A549 (cell line): ENCODE results near the gene GALP.

Experiments used
- CBX2 ChIP-seq: fragments of 200-600 bp; sonication (generic); IDR thresholded peaks from 2 replicates; pipeline ENCODE4 v1.6.1; 2016; ENCODE audit warnings: low read depth, mild to moderate bottlenecking, borderline replicate concordance
- CBX8 ChIP-seq: fragments of 200-600 bp; sonication (generic); IDR thresholded peaks from 2 replicates; pipeline ENCODE4 v1.6.1; 2016
- CEBPB ChIP-seq, 2 experiments: fragments of >200 bp in 1 of 2; sonication (Bioruptor Twin) in 1 of 2; formaldehyde crosslinking in 1 of 2; IDR thresholded peaks; 2 replicates each; pipeline ENCODE4 v1.6.1; 2012 to 2016
- CTCF ChIP-seq: fragments of >200 bp; sonication (Bioruptor Twin); formaldehyde crosslinking; IDR thresholded peaks from 3 replicates; pipeline ENCODE4 v1.5.1; 2016
- EP300 ChIP-seq, 2 experiments: fragments of >200 bp; sonication (Bioruptor Twin); formaldehyde crosslinking; IDR thresholded peaks; 2 replicates in 1 of 2; 3 replicates in 1 of 2; pipeline ENCODE4 v1.6.1; 2016 to 2017
- MYC ChIP-seq: IDR thresholded peaks from 2 replicates; pipeline ENCODE4 v1.6.1; 2012; ENCODE audit warnings: mild to moderate bottlenecking, inconsistent platforms, low read length, improper control_type of control experiment, borderline replicate concordance
- NR3C1 ChIP-seq: fragments of >200 bp; sonication (Bioruptor Twin); formaldehyde crosslinking; IDR thresholded peaks from 3 replicates; pipeline ENCODE4 v1.6.1; 2017
- RAD21 ChIP-seq, 2 experiments: fragments of >200 bp in 1 of 2; sonication (Bioruptor Twin) in 1 of 2; formaldehyde crosslinking in 1 of 2; IDR thresholded peaks in 1 of 2; conservative IDR thresholded peaks in 1 of 2; 2 replicates in 1 of 2; 3 replicates in 1 of 2; pipeline ENCODE4 v1.6.1; 2012 to 2018; ENCODE audit warnings: inconsistent platforms in 1 of 2
- REST ChIP-seq: fragments of 200-600 bp; sonication (generic); IDR thresholded peaks from 2 replicates; pipeline ENCODE4 v1.6.1; 2016; ENCODE audit warnings: antibody characterized with exemption, mild to moderate bottlenecking, moderate library complexity
- TP53 ChIP-seq: fragments of 250-450 bp; sonication (Bioruptor Pico); IDR thresholded peaks from 2 replicates; pipeline ENCODE4 v1.5.0; 2021; ENCODE audit warnings: mild to moderate bottlenecking, moderate library complexity
- USF2 ChIP-seq: fragments of 450-650 bp; IDR thresholded peaks from 2 replicates; pipeline ENCODE4 v1.6.1; 2014; ENCODE audit warnings: antibody characterized with exemption
- TF ChIP-seq, protein P1 (sequence below): IDR thresholded peaks from 2 replicates; pipeline ENCODE4 v1.6.1; 2012

- TF ChIP-seq, protein P1, sequence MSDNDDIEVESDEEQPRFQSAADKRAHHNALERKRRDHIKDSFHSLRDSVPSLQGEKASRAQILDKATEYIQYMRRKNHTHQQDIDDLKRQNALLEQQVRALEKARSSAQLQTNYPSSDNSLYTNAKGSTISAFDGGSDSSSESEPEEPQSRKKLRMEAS = no peak
- TF ChIP-seq CTCF (no peak), CBX2 (no peak), TP53 (CRISPR knock-in tag) (no peak), NR3C1 (no peak), USF2 (no peak), EP300 (IDR thresholded peaks at IDR 0.05) (no peak), REST (no peak), CEBPB (IDR thresholded peaks at IDR 0.05) (no peak), MYC (no peak), CBX8 (no peak), RAD21 (conservative IDR thresholded peaks at IDR 0.05 in 1 of 2, IDR thresholded peaks at IDR 0.05 in 1 of 2) (no peak)
These were observed 43.4 kb upstream of the GALP start for GRCh38 chr19:56132316-56132822.
